ENCODE results near the gene REPS2. TPM values are rescaled to one million over a fixed set of nuclear protein-coding genes. Genes with fewer than 3 reads are reported as not detected.

The REPS2 gene
- total and polyA plus RNA-seq, 12 donors, result 0.78 to 15.5 (median 6.3) TPM

GRCh38 chrX:17028356-17028755, 81.9 kb downstream of the REPS2 start:
- no peaks in the 10 kb centered on the region for H3K36me3 ChIP-seq
- H3K9me3 ChIP-seq, result no peaks in the 10 kb centered on the region
- intact Hi-C loops (cut with DNase I), result no loop called here
- peaks cover 0 to 60% (median 0%) of the 10 kb centered on the region in 7 donors for H3K27me3 ChIP-seq
- DNase-seq (no peak), ATAC-seq (no peak)
- peak overlapping the region in 1 of 10 donors; percentile 16 for H3K27ac ChIP-seq
- TF ChIP-seq CTCF (IDR thresholded peaks at IDR 0.05), result no peak
- no peak overlapping the region for H3K4me3 ChIP-seq
- H3K4me1 ChIP-seq, result no peaks in the 10 kb centered on the region

GRCh38 chrX:17030092-17030491, 83.6 kb downstream of the REPS2 start:
- H3K4me3 ChIP-seq, result no peak overlapping the region
- TF ChIP-seq CTCF (IDR thresholded peaks at IDR 0.05), result no peak
- 42 to 53% methylated on average over 4 of the region's 4 CpGs for WGBS, 2 donors
- peak in 1 of 8 donors; percentile 38 for ATAC-seq
- no peaks in the 10 kb centered on the region for H3K4me1 ChIP-seq
- H3K27ac ChIP-seq, result no peak overlapping the region
- H3K9me3 ChIP-seq, result no peaks in the 10 kb centered on the region
- H3K27me3 ChIP-seq, result peaks cover 0 to 48% (median 0%) of the 10 kb centered on the region in 7 donors
- no peaks in the 10 kb centered on the region for H3K36me3 ChIP-seq
- no peak for DNase-seq
- intact Hi-C loops (cut with DNase I), result no loop called here

- Histone ChIP-seq H3K36me3 (no peaks in the 10 kb centered on the region), H3K4me3 (no peak overlapping the region), H3K4me1 (no peaks in the 10 kb centered on the region), H3K9me3 (no peaks in the 10 kb centered on the region), H3K27ac (no peak overlapping the region), H3K27me3 (peaks cover 0 to 43% (median 0%) of the 10 kb centered on the region in 7 donors)
- no peak for TF ChIP-seq CTCF (IDR thresholded peaks at IDR 0.05)
- ATAC-seq, result no peak
- no peak for DNase-seq
- intact Hi-C loops (cut with DNase I), result no loop called here
- 76 to 77% methylated on average over 3 of the region's 3 CpGs for WGBS, 2 donors
These were observed 84.3 kb downstream of the REPS2 start for GRCh38 chrX:17030580-17031270.

- H3K4me3 ChIP-seq, result no peak overlapping the region
- intact Hi-C loops (cut with DNase I), result no loop called here
- H3K27me3 ChIP-seq, result peaks cover 0 to 32% (median 0%) of the 10 kb centered on the region in 7 donors
- H3K36me3 ChIP-seq, result no peaks in the 10 kb centered on the region
- DNase-seq (no peak), ATAC-seq (no peak)
- no peaks in the 10 kb centered on the region for H3K9me3 ChIP-seq
- H3K27ac ChIP-seq, result no peak overlapping the region
- no peak for TF ChIP-seq CTCF (IDR thresholded peaks at IDR 0.05)
- no peaks in the 10 kb centered on the region for H3K4me1 ChIP-seq
These were observed 85.4 kb downstream of the REPS2 start for GRCh38 chrX:17031827-17032226.
